NCI-H128 (cell line): ENCODE results near the gene NDC80.

Experiments
- DNase-seq: peaks from one replicate; lab custom pipeline; 2025; ENCODE audit not compliant: unreplicated experiment; lab: John Stamatoyannopoulos, UW

NDC80 gene

DNA sequence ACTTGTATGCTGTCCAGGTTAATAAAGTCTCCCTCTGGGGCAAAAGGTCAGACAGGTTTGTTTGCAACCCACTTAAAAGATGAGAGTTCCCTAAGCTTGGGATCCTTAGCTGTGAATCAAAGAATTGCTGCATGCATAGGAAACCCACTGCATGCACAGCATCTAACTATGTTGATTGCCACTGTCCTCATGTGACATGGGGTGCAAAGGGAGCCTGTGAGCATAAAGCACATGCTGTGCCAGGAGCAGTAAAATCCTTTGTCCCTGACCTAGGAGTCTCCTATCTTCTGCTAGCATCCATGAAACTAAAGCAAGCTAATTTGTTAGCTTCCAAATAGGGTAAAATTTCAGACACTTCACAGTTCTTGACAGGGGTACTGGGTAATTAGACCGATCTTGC lies 13.8 kb upstream of the NDC80 start:
- DNase-seq, result no peak

GRCh38 chr18:2559249-2559648 lies 12.1 kb upstream of the NDC80 start:
- DNase-seq, result no peak

DNA sequence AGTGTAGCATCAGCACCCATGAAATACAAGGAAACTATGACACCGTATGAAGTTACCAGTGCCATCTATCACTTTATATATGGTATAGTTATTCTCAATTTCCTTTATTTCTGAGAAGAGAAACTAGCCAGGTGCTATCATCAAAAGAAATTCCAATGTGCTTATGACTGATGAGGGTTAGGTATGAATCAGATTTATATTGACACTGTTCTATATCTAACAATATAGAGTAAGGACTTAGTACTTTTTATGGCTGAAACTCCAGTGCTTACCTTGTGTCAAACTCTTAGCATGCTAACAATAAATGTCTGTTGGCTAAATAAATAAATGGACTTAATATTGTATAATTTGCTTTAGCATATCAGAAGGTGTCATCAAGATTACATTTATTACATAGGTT lies 7.0 kb upstream of the NDC80 start:
- no peak for DNase-seq

- no peak for DNase-seq
Measured at GRCh38 chr18:2568129-2568528, 3.2 kb upstream of the NDC80 start.

DNA sequence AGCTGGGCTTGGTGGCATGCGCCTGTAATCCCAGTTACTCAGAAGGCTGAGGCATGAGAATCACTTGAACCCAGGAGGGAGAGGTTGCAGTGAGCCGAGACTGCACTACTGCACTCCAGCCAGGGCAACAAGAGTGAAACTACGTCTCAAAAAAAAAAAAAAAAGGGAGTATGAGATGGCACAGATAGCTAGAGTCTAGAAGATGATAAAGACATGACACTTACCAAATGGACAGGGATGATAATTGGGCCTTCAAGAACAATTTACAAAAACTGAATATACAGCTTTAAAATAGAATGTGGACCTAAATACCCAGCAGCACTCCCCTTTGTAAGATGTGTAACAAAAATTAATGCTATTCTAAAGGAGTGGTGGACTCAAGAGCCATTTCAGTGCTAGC lies 2.8 kb upstream of the NDC80 start:
- DNase-seq, result no peak

- no peak for DNase-seq
Measured at GRCh38 chr18:2569338-2570207, 1.8 kb upstream of the NDC80 start.

GRCh38 chr18:2570772-2571199 lies 571 bp upstream of the NDC80 start:
- DNase-seq, result peak; percentile 72

GRCh38 chr18:2572171-2572569 lies 813 bp downstream of the NDC80 start:
- no peak for DNase-seq

DNA sequence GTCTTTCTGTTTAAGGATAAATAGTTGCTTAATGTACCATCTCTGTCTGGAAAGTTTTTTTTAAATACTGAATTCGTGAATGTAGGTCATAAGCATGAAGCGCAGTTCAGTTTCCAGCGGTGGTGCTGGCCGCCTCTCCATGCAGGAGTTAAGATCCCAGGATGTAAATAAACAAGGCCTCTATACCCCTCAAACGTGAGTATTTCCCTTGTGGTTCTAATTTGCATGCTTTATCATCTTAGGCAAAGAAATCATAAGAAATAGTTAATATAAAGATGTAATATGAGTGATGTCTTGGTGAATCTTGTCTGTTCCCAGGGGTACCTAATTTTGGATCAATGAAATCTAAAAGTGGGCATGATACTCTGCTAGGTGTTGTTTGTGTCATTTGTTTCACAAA lies 1.5 kb downstream of the NDC80 start:
- no peak for DNase-seq

- DNase-seq, result no peak
Measured at GRCh38 chr18:2573408-2573807, 2.1 kb downstream of the NDC80 start.

DNA sequence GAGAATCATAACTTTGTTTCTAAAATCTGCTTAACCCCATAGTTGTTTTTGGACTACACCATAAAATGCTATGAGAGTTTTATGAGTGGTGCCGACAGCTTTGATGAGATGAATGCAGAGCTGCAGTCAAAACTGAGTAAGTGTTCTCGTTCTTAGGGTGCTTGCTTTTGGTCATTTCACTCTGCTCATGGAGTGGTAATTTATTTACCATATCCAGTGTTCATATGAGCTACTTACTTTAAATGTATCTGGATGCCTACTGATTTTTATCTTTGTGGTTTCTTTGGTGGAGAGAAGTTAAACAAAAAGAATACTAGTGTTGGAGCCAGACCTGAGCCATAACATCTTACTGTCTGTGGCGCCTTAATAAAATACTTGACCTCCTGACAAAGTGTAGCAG lies 16.4 kb downstream of the NDC80 start:
- DNase-seq, result no peak

DNA sequence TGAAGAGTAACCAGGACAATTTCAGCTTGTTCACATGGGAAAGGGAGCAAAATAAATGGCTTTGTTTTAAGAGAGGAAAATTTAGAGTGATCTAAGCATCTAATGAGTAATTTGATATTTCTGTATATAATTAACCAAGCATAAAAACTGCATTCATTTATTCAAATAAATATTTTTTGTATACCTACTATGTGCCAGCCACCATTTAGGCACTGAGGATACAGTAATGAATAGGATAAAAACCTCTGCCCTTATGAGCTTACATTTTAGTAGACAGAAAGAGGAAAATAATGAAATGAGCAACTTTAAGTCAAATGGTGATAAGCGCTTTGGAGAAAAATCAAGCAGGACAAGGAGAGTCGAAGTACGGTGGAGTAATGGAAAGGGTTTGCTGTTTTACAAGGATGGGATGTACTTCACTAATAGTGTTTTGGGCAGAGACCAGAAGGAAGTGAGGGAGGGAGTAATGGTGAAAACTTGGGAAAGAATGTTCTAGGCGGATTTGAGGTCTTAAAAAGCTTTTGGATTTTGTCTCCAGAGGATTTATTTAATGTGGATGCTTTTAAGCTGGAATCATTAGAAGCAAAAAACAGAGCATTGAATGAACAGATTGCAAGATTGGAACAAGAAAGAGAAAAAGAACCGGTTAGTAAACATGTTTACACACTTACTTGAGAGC lies 17.4 kb downstream of the NDC80 start:
- DNase-seq, result no peak

- no peak for DNase-seq
Measured at GRCh38 chr18:2589345-2590068, 18.1 kb downstream of the NDC80 start.

DNA sequence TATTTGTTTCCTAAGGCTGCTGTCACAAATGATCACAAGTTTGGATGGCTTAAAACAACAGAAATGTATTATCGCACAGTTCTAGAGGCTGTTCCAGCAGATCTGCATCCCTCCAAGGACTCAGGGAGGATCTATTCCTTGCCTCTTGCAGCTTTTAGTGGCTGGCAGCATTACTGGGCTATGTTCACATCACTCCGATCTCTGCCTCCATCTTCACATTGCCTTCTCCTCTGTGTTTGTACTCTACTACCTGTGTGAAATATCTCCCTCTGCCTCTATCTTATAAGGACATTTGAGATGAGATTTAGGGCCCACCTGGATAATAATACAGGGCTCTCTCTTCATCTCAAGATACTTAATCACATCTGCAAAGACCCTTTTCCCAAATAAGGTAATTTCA lies 18.9 kb downstream of the NDC80 start:
- no peak for DNase-seq

DNA sequence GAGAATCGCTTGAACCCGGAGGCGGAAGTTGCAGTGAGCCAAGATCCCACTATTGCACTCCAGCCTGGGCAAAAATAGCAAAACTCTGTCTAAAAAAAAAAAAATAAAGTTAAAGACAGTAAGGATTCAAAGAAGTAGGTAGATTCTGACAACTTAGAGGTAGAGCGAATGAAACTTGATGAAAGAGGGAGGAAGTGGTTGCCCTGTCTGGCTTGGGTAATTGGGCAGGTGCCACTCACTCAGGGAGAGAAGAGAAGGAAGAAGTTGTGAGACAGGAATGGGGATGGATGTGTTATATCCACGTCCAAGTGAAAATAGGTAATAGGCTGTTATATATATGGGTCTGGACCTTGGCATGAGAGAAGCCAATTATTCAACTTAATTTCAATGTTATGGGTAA lies 26.3 kb downstream of the NDC80 start:
- DNase-seq, result no peak

DNA sequence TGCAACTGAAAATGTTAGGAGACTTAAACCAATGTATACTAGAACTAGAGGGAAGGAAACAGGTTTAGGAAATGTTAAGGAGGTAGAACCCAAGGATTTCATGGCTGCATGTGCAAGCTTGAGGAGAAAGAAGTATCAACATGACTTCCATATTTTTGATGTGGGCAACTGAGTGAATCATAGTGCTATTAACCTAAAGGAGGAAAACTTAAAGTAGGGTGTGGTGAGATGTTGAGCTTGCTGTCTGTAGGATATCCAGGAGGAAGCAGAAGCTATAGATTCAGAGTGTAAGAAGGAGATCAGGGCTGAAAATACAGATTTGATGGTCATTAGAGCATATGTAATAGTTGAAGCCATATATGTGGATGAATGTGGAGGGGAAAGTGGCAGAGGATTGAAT lies 31.5 kb downstream of the NDC80 start:
- DNase-seq, result no peak

DNA sequence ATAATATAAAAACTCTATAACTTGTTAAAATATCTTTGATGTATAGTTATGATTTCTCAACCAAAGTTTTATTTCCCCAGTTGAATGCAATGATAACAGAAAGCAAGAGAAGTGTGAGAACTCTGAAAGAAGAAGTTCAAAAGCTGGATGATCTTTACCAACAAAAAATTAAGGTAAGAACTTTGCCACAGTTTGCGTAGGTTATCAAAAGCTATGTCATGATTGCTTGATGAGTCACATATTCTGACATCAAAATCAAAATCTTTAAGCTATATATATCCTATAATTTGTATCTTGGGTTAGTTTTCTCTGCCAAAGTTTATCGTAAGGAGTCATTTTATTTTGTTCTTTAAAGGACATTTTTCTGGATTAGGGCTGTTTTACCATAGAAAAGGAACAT lies 35.0 kb downstream of the NDC80 start:
- DNase-seq, result no peak

GRCh38 chr18:2609604-2610003 lies 38.2 kb downstream of the NDC80 start:
- DNase-seq, result no peak

GRCh38 chr18:2610549-2610948 lies 39.2 kb downstream of the NDC80 start:
- DNase-seq, result no peak

GRCh38 chr18:2612996-2613395 lies 41.6 kb downstream of the NDC80 start:
- no peak for DNase-seq

DNA sequence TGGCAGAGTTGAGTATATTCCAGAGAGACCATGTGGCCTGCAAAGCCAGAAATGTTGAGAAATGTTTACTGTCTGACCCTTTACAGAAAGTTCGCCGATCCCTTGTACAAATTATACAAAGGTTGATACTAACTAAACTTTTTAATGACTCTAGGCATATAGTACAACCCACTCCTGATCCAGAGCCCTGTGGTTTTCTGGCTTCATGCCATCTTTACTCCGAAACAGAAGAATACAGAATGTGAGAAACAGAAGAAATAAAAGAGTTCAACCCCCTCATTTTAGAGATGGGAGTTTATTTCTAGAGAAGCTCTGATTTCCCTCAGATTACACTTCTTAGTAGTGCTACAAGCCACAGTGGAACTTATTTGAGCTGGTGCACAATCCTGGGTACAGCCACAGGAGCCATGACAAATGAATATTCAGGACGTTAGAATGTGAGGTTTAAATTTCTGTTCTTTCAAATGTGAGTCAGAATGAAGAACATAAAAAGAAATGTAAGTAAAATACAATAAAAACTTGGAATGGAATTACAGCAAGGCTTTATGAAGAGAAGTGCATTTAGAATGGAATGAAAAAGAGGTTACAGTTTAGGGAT lies 46.1 kb downstream of the NDC80 start:
- DNase-seq, result no peak

- no peak for DNase-seq
Measured at GRCh38 chr18:2618009-2618408, 46.7 kb downstream of the NDC80 start.
